Hepatic stellate cell (primary cell): ENCODE results near the gene KCNH4.

ENCODE experiments used
- DNase-seq: peaks from one replicate; pipeline ENCODE4 v3.0.0; 2011; ENCODE audit warnings: low spot score

KCNH4 gene

DNA sequence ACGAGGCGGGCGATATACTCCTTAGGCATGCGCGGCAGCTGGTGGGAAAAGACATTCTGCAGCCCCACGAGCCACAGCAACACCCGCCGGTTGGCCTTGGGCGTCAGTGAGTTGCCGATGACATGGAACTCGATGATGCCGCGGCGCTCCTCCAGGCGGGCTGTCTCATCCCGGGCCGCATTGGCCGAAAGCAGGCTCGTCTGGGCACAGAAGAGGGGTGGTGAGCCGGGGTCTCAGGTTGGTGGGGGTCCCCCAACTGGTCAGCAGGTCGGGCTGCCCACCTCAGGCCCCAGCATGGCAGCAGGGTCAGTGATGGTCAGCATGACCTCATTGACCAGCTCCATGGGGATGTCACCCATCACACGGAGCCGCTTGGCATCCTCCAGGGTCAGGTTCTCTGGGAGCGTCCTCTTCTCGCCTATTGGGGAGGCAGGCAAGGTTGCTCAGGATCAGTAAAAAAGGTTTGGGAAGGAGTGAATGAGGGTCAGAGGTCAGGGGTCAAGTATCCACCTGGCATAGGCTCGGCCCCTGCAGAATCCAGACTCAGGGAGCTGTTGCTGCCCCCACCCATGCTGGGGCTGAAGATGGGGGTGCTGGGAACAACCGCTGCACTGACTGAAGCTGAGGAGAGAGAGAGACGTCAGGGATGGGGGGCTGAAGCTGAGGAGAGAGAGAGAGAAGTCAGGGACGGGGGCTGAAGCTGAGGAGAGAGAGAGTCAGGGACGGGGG, 63.4 kb downstream of the KCNH4 start:
- no peak for DNase-seq

- peak; percentile 83 for DNase-seq
Observed at GRCh38 chr17:42116705-42117396, 64.1 kb downstream of the KCNH4 start.

GRCh38 chr17:42114118-42114517, 66.8 kb downstream of the KCNH4 start:
- DNase-seq: no peak

DNA sequence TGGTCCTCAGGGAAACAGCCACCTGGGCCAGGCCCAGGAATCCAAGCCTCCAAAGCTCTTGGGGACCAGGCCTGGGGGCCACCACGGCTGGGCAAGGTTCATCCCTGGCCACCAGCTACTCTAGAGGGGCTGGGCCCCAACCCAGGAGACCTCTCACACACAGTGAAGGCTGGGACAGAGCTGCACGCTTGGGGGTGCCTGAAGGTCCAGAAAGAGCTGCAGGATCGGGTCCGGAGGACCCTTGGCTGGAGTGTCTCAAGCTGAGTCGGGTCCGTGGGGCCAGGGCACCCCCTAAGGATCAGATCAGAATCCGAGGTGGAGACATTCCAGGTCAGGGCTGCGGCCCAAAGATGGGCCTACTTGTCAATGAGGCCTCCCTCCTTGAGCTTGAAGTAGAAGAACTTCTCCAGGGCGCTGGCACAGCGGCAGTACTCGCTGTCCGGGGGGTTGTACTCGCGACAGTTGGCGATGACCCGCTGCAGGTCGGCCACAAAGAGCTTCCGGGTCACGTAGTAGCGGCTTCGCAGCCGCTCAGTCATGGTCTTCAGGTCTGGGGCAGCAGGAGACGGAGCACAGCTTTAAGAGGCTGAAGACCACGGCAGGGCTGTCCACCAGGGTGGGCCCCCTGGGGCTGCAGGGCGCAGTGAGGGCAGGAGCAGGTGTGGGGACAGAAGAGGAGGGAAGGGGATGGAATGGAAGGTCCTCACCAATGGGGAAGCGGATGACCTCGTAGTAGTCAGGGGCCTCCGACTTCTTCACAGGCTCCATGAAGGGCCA, 67.5 kb downstream of the KCNH4 start:
- DNase-seq: no peak

DNA sequence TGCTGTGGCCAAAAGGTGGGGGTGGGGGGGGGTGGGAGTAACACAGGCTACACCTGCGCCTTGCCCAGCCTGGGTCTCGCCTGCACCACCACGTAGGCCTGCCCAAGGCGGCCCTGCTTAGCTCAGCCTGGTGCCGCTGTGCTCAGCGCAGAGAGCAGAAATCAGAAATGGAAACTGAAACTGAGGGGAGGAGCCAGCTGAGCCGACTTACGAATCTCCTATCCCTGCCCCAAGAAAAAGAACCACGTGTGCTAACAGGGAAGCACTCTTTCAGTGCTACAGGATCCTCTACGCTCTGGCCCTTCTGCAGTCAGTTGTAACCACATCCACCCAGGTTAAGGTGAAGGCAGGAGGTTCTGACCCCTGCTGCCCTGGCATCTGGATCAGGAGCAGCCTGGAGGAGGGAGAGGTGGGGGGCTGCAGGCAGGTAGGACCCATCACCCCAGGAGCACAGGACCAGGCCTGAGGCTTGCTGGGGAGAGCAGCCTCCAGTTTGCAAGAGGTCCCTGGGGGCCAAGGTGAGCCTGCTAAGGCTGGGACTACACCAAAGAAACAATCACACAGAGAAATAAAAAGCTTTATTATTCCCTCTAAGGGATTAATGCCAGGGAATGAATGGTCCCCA, 68.3 kb downstream of the KCNH4 start, which contains the start of gene DHX58:
Gene DHX58 (minus strand): TSS at position 163 of the 625 bp plus-strand sequence. CDS start 822 bp downstream, outside the sequence.
- peak; percentile 98 for DNase-seq

- DNase-seq: peak; percentile 82
Observed at GRCh38 chr17:42111871-42112551, 68.9 kb downstream of the KCNH4 start.

- no peak for DNase-seq
Observed at GRCh38 chr17:42111265-42111636, 69.7 kb downstream of the KCNH4 start.

GRCh38 chr17:42110301-42111264, 70.4 kb downstream of the KCNH4 start:
- DNase-seq: no peak

DNA sequence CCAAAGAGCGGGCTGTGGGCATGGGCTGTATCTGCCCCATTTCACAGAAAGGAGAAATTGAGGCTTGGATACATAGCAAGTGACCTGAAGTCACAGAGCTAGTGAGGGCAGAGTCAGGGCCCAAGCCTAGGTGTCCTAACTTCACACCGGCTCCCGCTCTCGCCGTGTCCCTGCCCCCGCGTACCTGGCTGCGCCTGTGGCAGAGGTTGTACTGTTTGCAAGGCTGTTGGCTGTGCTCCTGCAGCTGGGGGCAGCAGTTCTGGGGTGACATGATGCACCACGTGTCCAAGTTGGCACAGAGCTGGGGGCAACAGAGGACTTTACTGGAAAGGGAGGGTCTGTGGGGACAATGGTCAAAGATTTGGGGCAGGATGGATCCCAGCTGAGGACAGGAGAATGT, 71.9 kb downstream of the KCNH4 start:
- DNase-seq: no peak

DNA sequence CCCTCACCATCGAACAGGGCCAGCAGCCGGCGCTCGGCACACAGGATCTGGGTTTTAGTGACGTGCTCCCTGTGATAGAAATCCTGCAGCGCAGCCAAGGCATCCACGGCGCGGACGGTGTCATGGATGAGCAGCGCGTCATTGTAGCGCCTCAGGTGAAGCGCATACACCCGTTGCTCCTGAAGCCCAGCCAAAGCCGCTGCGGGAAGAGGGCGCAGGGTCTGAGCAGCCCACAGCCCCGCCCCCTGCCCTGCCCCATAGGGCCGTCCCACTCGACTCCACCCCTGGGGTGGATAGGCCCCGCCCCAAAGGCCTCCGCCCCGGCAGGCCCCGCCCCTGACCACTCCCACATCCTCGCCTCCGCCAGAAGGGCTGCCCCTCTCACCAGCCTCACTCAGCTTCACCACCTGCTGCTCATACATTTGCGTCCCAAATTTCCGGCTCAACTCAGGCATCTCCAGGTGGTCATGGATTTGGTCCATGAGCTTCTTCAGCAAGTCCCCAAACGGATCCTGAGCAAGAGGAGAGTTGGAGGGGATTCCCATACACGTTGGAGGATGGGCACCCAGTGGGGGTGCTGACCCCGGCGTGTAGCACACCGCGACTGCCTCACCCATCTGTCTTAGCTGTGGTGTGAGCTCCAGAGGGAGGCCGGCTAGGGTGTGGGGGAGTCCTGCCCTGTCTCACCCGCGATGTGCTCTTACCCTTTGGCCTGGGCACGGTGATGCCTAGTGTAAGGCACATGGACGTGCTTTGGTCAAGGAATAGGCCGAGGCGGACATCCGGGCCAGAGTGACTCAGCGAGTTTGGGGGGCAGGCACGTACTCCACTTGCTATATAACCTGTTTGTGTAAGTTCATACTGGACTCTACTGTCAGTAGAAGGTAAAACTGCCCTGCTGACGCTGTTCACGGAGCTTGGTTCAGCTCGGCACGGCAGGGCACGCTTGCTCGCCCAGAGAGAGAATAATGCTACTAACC, 73.1 kb downstream of the KCNH4 start:
- DNase-seq: peak; percentile 60

DNA sequence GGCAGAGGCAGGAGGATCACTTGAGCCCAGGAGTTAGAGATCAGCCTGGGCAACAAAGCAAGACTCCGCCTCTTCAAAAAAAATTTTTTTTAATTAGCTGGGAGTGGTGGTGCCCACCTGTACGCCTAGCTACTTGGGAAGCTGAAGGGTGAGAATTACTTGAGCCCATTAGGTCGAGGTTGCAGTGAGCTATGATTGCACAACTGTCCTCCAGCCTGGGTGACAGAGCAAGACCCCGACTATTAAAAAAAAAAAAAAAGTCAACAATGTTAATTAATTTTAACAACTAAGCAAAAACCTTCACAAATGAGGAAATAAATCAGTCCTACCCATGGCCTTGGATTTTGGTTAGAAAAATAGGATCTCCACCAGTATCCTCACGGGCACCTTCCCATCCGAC, 73.8 kb downstream of the KCNH4 start:
- DNase-seq: no peak
